ENCODE data around the gene SLC4A11. TPM values are rescaled to one million over a fixed set of nuclear protein-coding genes. Genes with fewer than 3 reads are reported as not detected.

SLC4A11 gene
- total RNA-seq, result 3.2 and 5.1 TPM in 2 replicates

DNA sequence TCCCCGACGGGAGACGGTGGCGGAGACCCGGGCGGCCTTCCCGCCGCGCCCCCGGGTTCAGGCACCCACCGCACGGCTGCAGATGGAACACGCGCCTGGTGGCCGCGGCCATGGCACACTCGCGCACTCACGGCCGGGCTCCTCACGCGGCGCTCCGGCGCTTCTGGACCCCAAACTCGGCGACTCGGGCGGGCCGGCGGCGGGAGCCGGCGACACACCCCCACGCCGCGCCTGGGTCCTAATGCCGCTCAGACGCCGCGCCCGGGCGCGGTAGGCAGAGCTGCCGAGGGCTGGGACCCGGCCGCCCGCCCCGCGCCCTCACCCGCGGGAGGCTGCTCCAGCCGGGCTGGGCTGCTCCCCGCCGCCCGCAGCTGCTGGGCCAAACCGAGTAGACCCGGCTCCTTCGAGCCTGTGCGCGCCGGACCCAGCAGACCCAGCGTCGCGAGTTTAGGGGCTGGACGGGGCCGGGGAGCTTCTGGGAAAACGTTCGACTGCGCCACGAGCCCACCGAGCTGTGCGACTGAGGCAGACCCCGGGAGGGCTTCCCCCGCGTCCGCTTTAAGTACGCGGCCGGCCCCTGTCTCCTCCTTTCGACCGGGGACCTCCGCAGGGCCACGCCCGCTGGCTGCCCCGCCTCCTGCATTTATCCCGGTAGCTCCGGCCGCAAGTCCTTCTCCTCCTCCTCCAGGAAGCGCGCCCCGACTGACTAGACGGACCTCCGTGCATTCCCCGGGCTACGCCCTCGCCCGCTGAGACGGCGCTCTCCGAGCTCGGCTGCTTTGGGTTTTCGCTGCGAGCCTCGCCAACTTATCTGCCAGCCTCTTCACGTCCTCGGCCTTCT lies at the start of gene SLC4A11:
SLC4A11 (minus strand) TSS at position 165 of the 841 bp plus-strand sequence; CDS start at position 112, 53 bp downstream.
- no peak for FAIRE-seq
- Histone ChIP-seq H3K4me3 (ENCODE audit: low read depth, low read length) (peak within 1 kb of the TSS; percentile 82), H3K27me3 (ENCODE audit: control insufficient read depth, insufficient read depth, low read length) (no peaks in the 10 kb centered on the region), H3K36me3 (ENCODE audit: control insufficient read depth, insufficient read depth, low read length) (peaks cover 2% of the 10 kb centered on the region)
- DNase-seq (ENCODE audit: low read depth), result peak; percentile 80
- TF ChIP-seq CTCF (IDR thresholded peaks at IDR 0.05; ENCODE audit: insufficient read depth, low read length, severe bottlenecking), result no peak

DNA sequence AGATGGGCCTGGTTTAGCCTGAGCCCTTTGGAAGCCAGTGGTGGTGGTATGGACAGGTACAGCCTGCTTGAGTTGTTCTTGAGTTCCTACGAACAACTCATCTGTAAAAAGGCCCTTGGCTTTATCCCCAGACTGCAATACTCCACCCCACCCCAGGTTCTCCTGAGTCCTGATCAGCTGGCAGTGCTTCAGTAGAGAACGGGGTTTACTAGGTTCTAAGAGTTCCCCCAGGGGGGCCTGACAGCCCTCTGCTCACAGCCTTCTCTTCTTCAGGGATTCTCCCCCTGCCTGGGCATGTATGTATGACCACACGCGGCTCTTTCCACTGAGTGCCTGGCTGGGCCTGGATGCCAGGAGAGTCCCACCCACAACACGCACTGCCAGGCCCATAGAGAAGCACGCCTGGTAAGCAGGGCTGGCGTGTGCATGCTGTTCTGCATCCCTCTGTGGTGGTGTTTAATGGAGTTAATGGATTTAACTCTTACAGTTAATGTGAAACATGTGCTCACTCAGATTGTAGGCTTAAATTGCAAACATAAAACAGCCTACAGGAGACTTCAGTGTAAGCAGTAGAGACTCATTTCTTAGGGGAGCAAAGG lies 44.3 kb upstream of the SLC4A11 start:
- FAIRE-seq (no peak), DNase-seq (ENCODE audit: low read depth) (no peak)
- TF ChIP-seq CTCF (IDR thresholded peaks at IDR 0.05; ENCODE audit: insufficient read depth, low read length, severe bottlenecking), result no peak
- no peaks in the 10 kb centered on the region for H3K27me3 ChIP-seq (ENCODE audit: control insufficient read depth, insufficient read depth, low read length)
- no peak overlapping the region for H3K4me3 ChIP-seq (ENCODE audit: low read depth, low read length)
- H3K36me3 ChIP-seq (ENCODE audit: control insufficient read depth, insufficient read depth, low read length), result peaks cover 32% of the 10 kb centered on the region

- Histone ChIP-seq H3K36me3 (ENCODE audit: control insufficient read depth, insufficient read depth, low read length) (peaks cover 34% of the 10 kb centered on the region), H3K27me3 (ENCODE audit: control insufficient read depth, insufficient read depth, low read length) (no peaks in the 10 kb centered on the region), H3K4me3 (ENCODE audit: low read depth, low read length) (no peak overlapping the region)
- FAIRE-seq, result no peak
- no peak for DNase-seq (ENCODE audit: low read depth)
- no peak for TF ChIP-seq CTCF (IDR thresholded peaks at IDR 0.05; ENCODE audit: insufficient read depth, low read length, severe bottlenecking)
Measured at GRCh38 chr20:3282271-3283221, 43.6 kb upstream of the SLC4A11 start.

- no peak overlapping the region for H3K4me3 ChIP-seq (ENCODE audit: low read depth, low read length)
- H3K27me3 ChIP-seq (ENCODE audit: control insufficient read depth, insufficient read depth, low read length), result no peaks in the 10 kb centered on the region
- no peak for DNase-seq (ENCODE audit: low read depth)
- peaks cover 33% of the 10 kb centered on the region for H3K36me3 ChIP-seq (ENCODE audit: control insufficient read depth, insufficient read depth, low read length)
- no peak for TF ChIP-seq CTCF (IDR thresholded peaks at IDR 0.05; ENCODE audit: insufficient read depth, low read length, severe bottlenecking)
- peak; percentile 58 for FAIRE-seq
Measured at GRCh38 chr20:3281437-3281836, 42.4 kb upstream of the SLC4A11 start.

DNA sequence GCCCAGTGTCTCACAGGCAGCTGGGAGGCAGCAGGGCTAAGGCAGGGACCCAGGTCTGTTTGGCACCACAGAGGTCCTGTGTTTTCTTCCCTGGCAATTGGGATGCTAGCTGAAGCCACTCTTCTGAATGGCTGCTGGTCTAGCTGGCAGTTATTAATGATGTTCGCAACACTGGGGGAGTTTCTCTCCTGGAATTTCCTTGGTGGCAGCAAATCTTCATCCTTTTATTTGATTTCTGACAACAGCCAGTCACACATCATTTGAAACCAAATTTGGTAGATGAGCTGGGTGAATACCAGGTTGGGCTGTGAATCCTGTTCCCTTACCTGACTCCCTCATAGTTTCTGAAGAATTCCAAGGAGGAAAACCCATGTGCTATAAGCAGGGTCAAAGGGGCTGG lies 40.8 kb upstream of the SLC4A11 start:
- no peak for DNase-seq (ENCODE audit: low read depth)
- no peak overlapping the region for H3K4me3 ChIP-seq (ENCODE audit: low read depth, low read length)
- peaks cover 35% of the 10 kb centered on the region for H3K36me3 ChIP-seq (ENCODE audit: control insufficient read depth, insufficient read depth, low read length)
- H3K27me3 ChIP-seq (ENCODE audit: control insufficient read depth, insufficient read depth, low read length), result no peaks in the 10 kb centered on the region
- TF ChIP-seq CTCF (IDR thresholded peaks at IDR 0.05; ENCODE audit: insufficient read depth, low read length, severe bottlenecking), result no peak
- FAIRE-seq, result no peak
